Measurements from ENCODE around the gene CFLAR.

- TF ChIP-seq CTCF (conservative IDR thresholded peaks at IDR 0.05 in 1 of 2, IDR thresholded peaks at IDR 0.05 in 1 of 2; ENCODE audit: extremely low read depth in 1 of 2, insufficient read depth in 1 of 2, low read depth in 1 of 2, low read length in 2 of 2), result no peak
- no peak for TF ChIP-seq EZH2 (IDR thresholded peaks at IDR 0.05; ENCODE audit: borderline replicate concordance, low read length)
Observed at GRCh38 chr2:201090574-201090973, 25.4 kb upstream of the CFLAR start.
